Mononuclear cell (primary cell): Measurements from ENCODE around the gene KIF1C. TPM values are rescaled to one million over a fixed set of nuclear protein-coding genes. Genes with fewer than 3 reads are reported as not detected.

Source experiments
- H3K27me3 ChIP-seq: 2 replicates; pipeline ENCODE4 v1.6.0; 2011; ENCODE audit warnings: low read length, control low read depth; ENCODE audit not compliant: insufficient read depth
- H3K4me1 ChIP-seq: 2 replicates; pipeline ENCODE4 v1.5.1; 2011; ENCODE audit warnings: mild to moderate bottlenecking, low read length, control low read depth; ENCODE audit not compliant: insufficient read depth
- H3K4me3 ChIP-seq: 2 replicates; pipeline ENCODE4 v1.5.1; 2011; ENCODE audit warnings: mild to moderate bottlenecking, low read length, moderate library complexity
- H3K9me3 ChIP-seq: 2 replicates; pipeline ENCODE4 v1.5.1; 2011; ENCODE audit warnings: low read depth, mild to moderate bottlenecking, control low read depth, low read length
- total RNA-seq: library from RNA; depleted of rRNA; stranded (reverse); fragments of >200 nt; gene quantifications from one replicate; pipeline ENCODE4 v1.2.3, GENCODE V29; 2012

Gene KIF1C
- 8.1 TPM for total RNA-seq

GRCh38 chr17:4997302-4998026, at the start of gene KIF1C, which contains the start of gene INCA1:
Gene KIF1C, plus strand, starts transcription at chr17:4997950. Its CDS starts 2,297 bp downstream, at chr17:5000247.
Gene INCA1, minus strand, starts transcription at chr17:4997522. Its CDS starts 3,085 bp downstream, at chr17:4994437.
- H3K4me1 ChIP-seq, result peaks cover 22% of the 10 kb centered on the region
- H3K27me3 ChIP-seq, result no peaks in the 10 kb centered on the region
- peak within 1 kb of the TSS; percentile 54 for H3K4me3 ChIP-seq
- no peaks in the 10 kb centered on the region for H3K9me3 ChIP-seq

GRCh38 chr17:4948166-4948930, 49.4 kb upstream of the KIF1C start, which contains the start of gene PFN1:
Gene PFN1, minus strand, starts transcription at chr17:4948530. Its CDS starts 136 bp downstream, at chr17:4948394.
- Histone ChIP-seq H3K27me3 (no peaks in the 10 kb centered on the region), H3K4me3 (peak within 1 kb of the TSS; percentile 99), H3K4me1 (peaks cover 56% of the 10 kb centered on the region), H3K9me3 (no peaks in the 10 kb centered on the region)

GRCh38 chr17:4948931-4949320, 48.8 kb upstream of the KIF1C start:
- Histone ChIP-seq H3K27me3 (no peaks in the 10 kb centered on the region), H3K4me1 (peaks cover 50% of the 10 kb centered on the region), H3K9me3 (no peaks in the 10 kb centered on the region), H3K4me3 (peak overlapping the region; percentile 99)

- peaks cover 44% of the 10 kb centered on the region for H3K4me1 ChIP-seq
- H3K4me3 ChIP-seq, result peak overlapping the region; percentile 99
- no peaks in the 10 kb centered on the region for H3K27me3 ChIP-seq
- H3K9me3 ChIP-seq, result no peaks in the 10 kb centered on the region
Measured at GRCh38 chr17:4949321-4950074, 48.3 kb upstream of the KIF1C start.

- Histone ChIP-seq H3K27me3 (no peaks in the 10 kb centered on the region), H3K4me1 (peaks cover 37% of the 10 kb centered on the region), H3K9me3 (no peaks in the 10 kb centered on the region), H3K4me3 (peak overlapping the region; percentile 40)
Measured at GRCh38 chr17:4950075-4950745, 47.5 kb upstream of the KIF1C start.

GRCh38 chr17:4950746-4951204, 47.0 kb upstream of the KIF1C start, which contains the start of gene ENO3:
Gene ENO3, plus strand, starts transcription at chr17:4951119. Its CDS starts 711 bp downstream, at chr17:4951830.
- Histone ChIP-seq H3K4me1 (peaks cover 31% of the 10 kb centered on the region), H3K9me3 (no peaks in the 10 kb centered on the region), H3K27me3 (no peaks in the 10 kb centered on the region), H3K4me3 (peak within 1 kb of the TSS; percentile 40)

- Histone ChIP-seq H3K9me3 (no peaks in the 10 kb centered on the region), H3K4me1 (peaks cover 24% of the 10 kb centered on the region), H3K4me3 (no peak overlapping the region)
Measured at GRCh38 chr17:4951486-4951885, 46.3 kb upstream of the KIF1C start.

GRCh38 chr17:4953451-4953961, 44.2 kb upstream of the KIF1C start:
- Histone ChIP-seq H3K27me3 (no peaks in the 10 kb centered on the region), H3K9me3 (no peaks in the 10 kb centered on the region), H3K4me1 (peaks cover 18% of the 10 kb centered on the region), H3K4me3 (no peak overlapping the region)

More at GRCh38 chr17:4951486-4951885, 46.3 kb upstream of the KIF1C start:
- no peaks in the 10 kb centered on the region for H3K27me3 ChIP-seq

- H3K4me3 ChIP-seq, result no peak overlapping the region
- peaks cover 17% of the 10 kb centered on the region for H3K4me1 ChIP-seq
- no peaks in the 10 kb centered on the region for H3K9me3 ChIP-seq
- no peaks in the 10 kb centered on the region for H3K27me3 ChIP-seq
Measured at GRCh38 chr17:4955091-4955490, 42.7 kb upstream of the KIF1C start.

GRCh38 chr17:4956493-4957061, 41.2 kb upstream of the KIF1C start:
- Histone ChIP-seq H3K4me1 (peaks cover 2% of the 10 kb centered on the region), H3K27me3 (no peaks in the 10 kb centered on the region), H3K4me3 (no peak overlapping the region), H3K9me3 (no peaks in the 10 kb centered on the region)

- Histone ChIP-seq H3K4me1 (no peaks in the 10 kb centered on the region), H3K9me3 (no peaks in the 10 kb centered on the region), H3K4me3 (no peak overlapping the region), H3K27me3 (no peaks in the 10 kb centered on the region)
Measured at GRCh38 chr17:4958102-4958501, 39.6 kb upstream of the KIF1C start.

GRCh38 chr17:4959261-4959965, 38.3 kb upstream of the KIF1C start:
- H3K4me1 ChIP-seq, result peaks cover 4% of the 10 kb centered on the region
- no peaks in the 10 kb centered on the region for H3K9me3 ChIP-seq
- no peak overlapping the region for H3K4me3 ChIP-seq
- no peaks in the 10 kb centered on the region for H3K27me3 ChIP-seq

GRCh38 chr17:4960279-4960922, 37.3 kb upstream of the KIF1C start:
- no peaks in the 10 kb centered on the region for H3K27me3 ChIP-seq
- no peak overlapping the region for H3K4me3 ChIP-seq
- peaks cover 6% of the 10 kb centered on the region for H3K4me1 ChIP-seq
- no peaks in the 10 kb centered on the region for H3K9me3 ChIP-seq
